H9 (cell line): ENCODE results near the gene PRSS38. TPM values are rescaled to one million over a fixed set of nuclear protein-coding genes. Genes with fewer than 3 reads are reported as not detected.

Source experiments
- DNase-seq: peaks from one replicate; pipeline ENCODE4 v3.0.0-alpha.2; 2017
- H2AFZ ChIP-seq: one replicate; pipeline ENCODE4 v1.6.1; 2013; ENCODE audit warnings: mild to moderate bottlenecking, low read length, control low read depth, moderate library complexity
- H2AK5ac ChIP-seq: 2 replicates; pipeline ENCODE4 v1.6.1; 2013; ENCODE audit warnings: low read length, control low read depth, mixed read lengths; ENCODE audit not compliant: insufficient read length
- H2BK120ac ChIP-seq: one replicate; pipeline ENCODE4 v1.6.1; 2013; ENCODE audit warnings: low read depth, mild to moderate bottlenecking, low read length, control low read depth, inconsistent platforms; ENCODE audit not compliant: poor library complexity, severe bottlenecking
- H2BK12ac ChIP-seq: 2 replicates; pipeline ENCODE4 v1.6.1; 2013; ENCODE audit warnings: low read length, control low read depth, mixed read lengths, low read depth; ENCODE audit not compliant: insufficient read length
- H2BK15ac ChIP-seq: 2 replicates; pipeline ENCODE4 v1.6.1; 2013; ENCODE audit warnings: low read depth, low read length, control low read depth
- H2BK20ac ChIP-seq: one replicate; pipeline ENCODE4 v1.6.1; 2013; ENCODE audit warnings: low read depth, mild to moderate bottlenecking, low read length, control low read depth, inconsistent platforms; ENCODE audit not compliant: poor library complexity, severe bottlenecking
- H2BK5ac ChIP-seq: 2 replicates; pipeline ENCODE4 v1.6.1; 2013; ENCODE audit warnings: low read length, control low read depth, mixed read lengths; ENCODE audit not compliant: insufficient read length
- H3K14ac ChIP-seq: 2 replicates; pipeline ENCODE4 v1.6.1; 2013; ENCODE audit warnings: low read length, control low read depth; ENCODE audit not compliant: insufficient read depth
- H3K18ac ChIP-seq: 2 replicates; pipeline ENCODE4 v1.6.1; 2013; ENCODE audit warnings: low read depth, mild to moderate bottlenecking, mixed read lengths, low read length, control low read depth; ENCODE audit not compliant: insufficient read length
- H3K23ac ChIP-seq: 2 replicates; pipeline ENCODE4 v1.6.1; 2013; ENCODE audit warnings: low read length, control low read depth, mixed read lengths, low read depth; ENCODE audit not compliant: insufficient read length
- H3K23me2 ChIP-seq: 2 replicates; pipeline ENCODE4 v1.6.1; 2013; ENCODE audit warnings: low read depth, mild to moderate bottlenecking, mixed read lengths, low read length, control low read depth; ENCODE audit not compliant: insufficient read length, poor library complexity, severe bottlenecking
- H3K27ac ChIP-seq: 2 replicates; pipeline ENCODE4 v1.5.1; 2013; ENCODE audit warnings: low read length, control low read depth, mixed read lengths, low read depth; ENCODE audit not compliant: insufficient read length
- H3K27me3 ChIP-seq: 2 replicates; pipeline ENCODE4 v1.6.1; 2013; ENCODE audit warnings: low read length, control low read depth, inconsistent platforms; ENCODE audit not compliant: insufficient read depth
- H3K4ac ChIP-seq: 2 replicates; pipeline ENCODE4 v1.6.1; 2013; ENCODE audit warnings: low read depth, mild to moderate bottlenecking, control low read depth, inconsistent platforms, low read length, moderate library complexity
- H3K4me1 ChIP-seq: 2 replicates; pipeline ENCODE4 v1.6.1; 2013; ENCODE audit warnings: low read length, control low read depth, inconsistent platforms; ENCODE audit not compliant: insufficient read depth
- H3K4me2 ChIP-seq: 2 replicates; pipeline ENCODE4 v1.6.1; 2013; ENCODE audit warnings: low read length, control low read depth, mixed read lengths; ENCODE audit not compliant: insufficient read length, insufficient read depth
- H3K56ac ChIP-seq: 2 replicates; pipeline ENCODE4 v1.6.1; 2013; ENCODE audit warnings: low read depth, mild to moderate bottlenecking, mixed read lengths, low read length, control low read depth; ENCODE audit not compliant: insufficient read length
- H3K79me1 ChIP-seq: 2 replicates; pipeline ENCODE4 v1.6.1; 2013; ENCODE audit warnings: low read depth, mild to moderate bottlenecking, moderate library complexity, low read length, control low read depth, inconsistent platforms; ENCODE audit not compliant: insufficient read depth, poor library complexity, severe bottlenecking
- H3K79me2 ChIP-seq: 2 replicates; pipeline ENCODE4 v1.6.1; 2013; ENCODE audit warnings: low read length, control low read depth, inconsistent platforms; ENCODE audit not compliant: insufficient read depth
- H3K9ac ChIP-seq: 2 replicates; pipeline ENCODE4 v1.6.1; 2013; ENCODE audit warnings: low read length, control low read depth, mixed read lengths; ENCODE audit not compliant: insufficient read length; ENCODE audit errors: extremely low read depth
- H3K9me3 ChIP-seq: one replicate; pipeline ENCODE4 v1.6.1; 2013; ENCODE audit warnings: low read depth, low read length, inconsistent platforms; ENCODE audit not compliant: control insufficient read depth
- H3T11ph ChIP-seq: one replicate; pipeline ENCODE4 v1.6.1; 2013; ENCODE audit warnings: mild to moderate bottlenecking, low read length, control low read depth, inconsistent platforms
- H4K20me1 ChIP-seq: one replicate; pipeline ENCODE4 v1.6.1; 2013; ENCODE audit not compliant: control insufficient read depth, insufficient read length, insufficient read depth
- H4K5ac ChIP-seq: 2 replicates; pipeline ENCODE4 v1.6.1; 2013; ENCODE audit warnings: low read depth, mild to moderate bottlenecking, mixed read lengths, low read length, control low read depth; ENCODE audit not compliant: insufficient read length
- H4K8ac ChIP-seq: replicated peaks from 2 replicates; pipeline ENCODE4 v1.6.1; 2013; ENCODE audit warnings: low read length, control low read depth, mixed read lengths, low read depth; ENCODE audit not compliant: insufficient read length
- H4K91ac ChIP-seq: 2 replicates; pipeline ENCODE4 v1.6.1; 2013; ENCODE audit warnings: low read depth, mild to moderate bottlenecking, moderate library complexity, mixed read lengths, low read length, control low read depth; ENCODE audit not compliant: insufficient read length
- H3K27ac Mint-ChIP-seq, 3 experiments: 2 replicates in 2 of 3; 3 replicates in 1 of 3; pipeline ENCODE4 v1.8.0; 2020 to 2021; ENCODE audit warnings: mixed read lengths in 3 of 3, mild to moderate bottlenecking in 1 of 3, moderate library complexity in 1 of 3
- H3K27me3 Mint-ChIP-seq: 2 replicates; pipeline ENCODE4 v1.8.0; 2021; ENCODE audit warnings: low read depth, mild to moderate bottlenecking, moderate library complexity, mixed read lengths
- H3K36me3 Mint-ChIP-seq, 3 experiments: 2 replicates in 2 of 3; 3 replicates in 1 of 3; pipeline ENCODE4 v1.8.0; 2020 to 2021; ENCODE audit warnings: low read depth in 3 of 3, mixed read lengths in 3 of 3; ENCODE audit not compliant: insufficient read depth in 1 of 3
- H3K4me1 Mint-ChIP-seq, 2 experiments: 2 replicates each; pipeline ENCODE4 v1.8.0; 2020; ENCODE audit warnings: mixed read lengths in 2 of 2
- H3K4me3 Mint-ChIP-seq, 2 experiments: 2 replicates in 1 of 2; 3 replicates in 1 of 2; pipeline ENCODE4 v1.8.0; 2020 to 2021; ENCODE audit warnings: mild to moderate bottlenecking in 2 of 2, mixed read lengths in 2 of 2, moderate library complexity in 1 of 2
- H3K9me3 Mint-ChIP-seq, 2 experiments: 2 replicates in 1 of 2; 3 replicates in 1 of 2; pipeline ENCODE4 v1.8.0; 2020; ENCODE audit warnings: mild to moderate bottlenecking in 2 of 2, mixed read lengths in 2 of 2, moderate library complexity in 1 of 2
- WGBS: extraction: QIAGEN DNeasy Blood & Tissue Kit; methylation state at CpG from one replicate; pipeline ENCODE4 v1.1.7; 2013; ENCODE audit warnings: missing lambda C conversion rate, low lambda C conversion rate, mixed read lengths; ENCODE audit not compliant: insufficient read length; ENCODE audit errors: extremely low coverage; 5-methylcytosine and 5-hydroxymethylcytosine counted together
- total RNA-seq: library from RNA; stranded (reverse); gene quantifications from 2 replicates; pipeline ENCODE4 v1.2.1, GENCODE V29; 2021
- TF ChIP-seq, protein P1 (sequence below): fragments of 200-600 bp; sonication (generic); conservative IDR thresholded peaks from 3 replicates; pipeline ENCODE4 v1.8.0; 2021; ENCODE audit warnings: antibody characterized with exemption, mild to moderate bottlenecking

PRSS38 gene
- total RNA-seq, 1 experiment from 2014 or later, result not detected

DNA sequence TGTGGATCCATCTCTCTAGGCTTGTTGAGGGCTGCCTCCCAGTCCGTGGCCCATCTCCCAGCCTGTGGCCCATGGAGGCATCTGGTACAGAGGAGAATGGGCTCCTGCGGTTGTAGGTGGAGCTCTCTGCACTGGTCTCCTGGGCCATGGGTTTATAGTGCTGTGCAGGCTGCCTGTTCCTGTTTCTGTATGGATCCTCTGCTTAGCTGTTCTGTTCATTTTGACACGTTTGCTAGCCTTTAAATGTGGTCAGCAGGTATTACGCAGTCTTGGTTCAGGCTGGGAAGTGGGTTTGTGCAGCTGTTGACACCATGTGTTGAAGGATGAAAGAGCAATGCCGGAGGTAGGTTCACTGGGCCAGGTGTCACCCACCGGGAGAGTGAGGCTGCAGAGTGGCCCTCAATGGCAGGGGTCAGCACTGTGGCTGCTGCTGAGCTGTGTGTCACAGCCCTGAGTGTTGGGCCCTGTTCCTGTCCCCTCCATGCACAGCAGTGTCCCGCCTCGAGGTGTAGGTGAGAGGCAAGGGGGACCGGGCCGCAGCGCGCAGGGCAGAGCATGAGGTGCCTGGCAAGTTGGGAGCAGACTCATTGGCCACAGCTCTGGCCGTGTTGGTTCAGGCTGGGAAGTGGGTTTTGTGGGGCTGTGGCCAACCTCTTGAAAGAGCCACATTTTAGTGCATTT lies 41.3 kb upstream of the PRSS38 start:
- Histone ChIP-seq H3K79me1 (no peaks in the 10 kb centered on the region), H3K56ac (no peak overlapping the region), H4K8ac (no peak overlapping the region), H2BK5ac (no peak overlapping the region), H4K5ac (no peak overlapping the region), H4K20me1 (no peaks in the 10 kb centered on the region), H3K18ac (no peak overlapping the region), H3K23me2 (no peaks in the 10 kb centered on the region), H3K4me2 (no peak overlapping the region), H4K91ac (no peak overlapping the region), H3K4ac (no peak overlapping the region), H3K9ac (no peak overlapping the region), H3K27ac (no peak overlapping the region), H3K79me2 (no peaks in the 10 kb centered on the region), H2BK120ac (no peak overlapping the region), H2BK20ac (no peak overlapping the region), H2BK15ac (no peak overlapping the region), H3K23ac (no peak overlapping the region), H2AK5ac (no peak overlapping the region), H2AFZ (no peak overlapping the region), H3K4me1 (no peaks in the 10 kb centered on the region), H2BK12ac (no peak overlapping the region), H3K9me3 (no peaks in the 10 kb centered on the region), H3K27me3 (no peaks in the 10 kb centered on the region), H3K14ac (no peak overlapping the region), H3T11ph (no peak overlapping the region)
- DNase-seq, result no peak
- Mint-ChIP-seq H3K4me3 (no peak overlapping the region), H3K4me1 (no peaks in the 10 kb centered on the region), H3K27me3 (no peaks in the 10 kb centered on the region), H3K9me3 (no peaks in the 10 kb centered on the region), H3K27ac (peak overlapping the region in 1 of 3 experiments; percentile 49; a peak in 1 of 7 replicates), H3K36me3 (peaks cover 6 to 28% (median 21%) of the 10 kb centered on the region in 3 experiments; a peak in 6 of 7 replicates)
- no CpG with 5 or more reads among the region's 13 CpGs for WGBS
- TF ChIP-seq, protein P1, sequence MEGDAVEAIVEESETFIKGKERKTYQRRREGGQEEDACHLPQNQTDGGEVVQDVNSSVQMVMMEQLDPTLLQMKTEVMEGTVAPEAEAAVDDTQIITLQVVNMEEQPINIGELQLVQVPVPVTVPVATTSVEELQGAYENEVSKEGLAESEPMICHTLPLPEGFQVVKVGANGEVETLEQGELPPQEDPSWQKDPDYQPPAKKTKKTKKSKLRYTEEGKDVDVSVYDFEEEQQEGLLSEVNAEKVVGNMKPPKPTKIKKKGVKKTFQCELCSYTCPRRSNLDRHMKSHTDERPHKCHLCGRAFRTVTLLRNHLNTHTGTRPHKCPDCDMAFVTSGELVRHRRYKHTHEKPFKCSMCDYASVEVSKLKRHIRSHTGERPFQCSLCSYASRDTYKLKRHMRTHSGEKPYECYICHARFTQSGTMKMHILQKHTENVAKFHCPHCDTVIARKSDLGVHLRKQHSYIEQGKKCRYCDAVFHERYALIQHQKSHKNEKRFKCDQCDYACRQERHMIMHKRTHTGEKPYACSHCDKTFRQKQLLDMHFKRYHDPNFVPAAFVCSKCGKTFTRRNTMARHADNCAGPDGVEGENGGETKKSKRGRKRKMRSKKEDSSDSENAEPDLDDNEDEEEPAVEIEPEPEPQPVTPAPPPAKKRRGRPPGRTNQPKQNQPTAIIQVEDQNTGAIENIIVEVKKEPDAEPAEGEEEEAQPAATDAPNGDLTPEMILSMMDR, result no peak
